Mesodermal cell (in vitro differentiated cells): ENCODE results near the gene PADI6.

Experiments used
- H3K27ac ChIP-seq: 2 replicates; pipeline ENCODE4 v1.7.0; 2013; ENCODE audit warnings: mild to moderate bottlenecking, low read depth, low read length, moderate library complexity; ENCODE audit not compliant: severe bottlenecking
- H3K36me3 ChIP-seq: 2 replicates; pipeline ENCODE4 v1.7.1; 2013; ENCODE audit warnings: mild to moderate bottlenecking, low read length, moderate library complexity; ENCODE audit not compliant: control insufficient read depth, insufficient read depth
- H3K4me1 ChIP-seq: one replicate; pipeline ENCODE4 v1.7.1; 2013; ENCODE audit warnings: mild to moderate bottlenecking, low read length; ENCODE audit not compliant: insufficient read depth, control insufficient read depth, poor library complexity, severe bottlenecking
- H3K4me3 ChIP-seq: 2 replicates; pipeline ENCODE4 v1.7.0; 2013; ENCODE audit warnings: low read length, control low read depth, mild to moderate bottlenecking; ENCODE audit not compliant: insufficient read depth, poor library complexity, severe bottlenecking; ENCODE audit errors: extremely low read depth
- H3K9me3 ChIP-seq: 2 replicates; pipeline ENCODE4 v1.7.1; 2013; ENCODE audit warnings: mild to moderate bottlenecking, low read length, moderate library complexity; ENCODE audit not compliant: control insufficient read depth
- WGBS, 2 experiments: methylation state at CpG; one replicate each; pipeline ENCODE4 v1.1.5; 2013; ENCODE audit warnings: missing lambda C conversion rate in 2 of 2; ENCODE audit not compliant: insufficient coverage in 2 of 2; 5-methylcytosine and 5-hydroxymethylcytosine counted together

PADI6 gene

GRCh38 chr1:17420391-17420918 lies 48.5 kb downstream of the PADI6 start:
- Histone ChIP-seq H3K36me3 (peaks cover 99% of the 10 kb centered on the region), H3K9me3 (no peaks in the 10 kb centered on the region), H3K4me1 (peaks cover 6% of the 10 kb centered on the region), H3K27ac (no peak overlapping the region), H3K4me3 (no peak overlapping the region)
- 90 to 100% methylated on average over 4 of the region's 6 CpGs for WGBS, 2 experiments

GRCh38 chr1:17422461-17422860 lies 50.5 kb downstream of the PADI6 start:
- H3K4me3 ChIP-seq: no peak overlapping the region
- peaks cover 99% of the 10 kb centered on the region for H3K36me3 ChIP-seq
- WGBS, 2 experiments: 80 to 87% methylated on average over 5 to 6 of the region's 7 CpGs
- peaks cover 6% of the 10 kb centered on the region for H3K4me1 ChIP-seq
- H3K27ac ChIP-seq: no peak overlapping the region
- no peaks in the 10 kb centered on the region for H3K9me3 ChIP-seq

GRCh38 chr1:17423781-17424245 lies 51.8 kb downstream of the PADI6 start:
- Histone ChIP-seq H3K4me1 (peaks cover 6% of the 10 kb centered on the region), H3K27ac (no peak overlapping the region), H3K36me3 (peaks cover 99% of the 10 kb centered on the region), H3K9me3 (no peaks in the 10 kb centered on the region), H3K4me3 (no peak overlapping the region)
- WGBS, 2 experiments: 90 to 98% methylated on average over 13 of the region's 13 CpGs

GRCh38 chr1:17425806-17426600 lies 54.0 kb downstream of the PADI6 start:
- Histone ChIP-seq H3K36me3 (peaks cover 94% of the 10 kb centered on the region), H3K4me3 (no peak overlapping the region), H3K4me1 (peaks cover 6% of the 10 kb centered on the region), H3K9me3 (no peaks in the 10 kb centered on the region), H3K27ac (no peak overlapping the region)
- 94% methylated on average over 10 to 15 of the region's 18 CpGs for WGBS, 2 experiments

- Histone ChIP-seq H3K27ac (peak overlapping the region; percentile 53), H3K4me1 (peaks cover 8% of the 10 kb centered on the region), H3K9me3 (no peaks in the 10 kb centered on the region), H3K36me3 (peaks cover 92% of the 10 kb centered on the region), H3K4me3 (no peak overlapping the region)
- 94 to 96% methylated on average over 17 of the region's 21 CpGs for WGBS, 2 experiments
Observed at GRCh38 chr1:17427696-17428660, 56.0 kb downstream of the PADI6 start.

GRCh38 chr1:17429183-17429582 lies 57.2 kb downstream of the PADI6 start:
- no peak overlapping the region for H3K27ac ChIP-seq
- no peak overlapping the region for H3K4me3 ChIP-seq
- H3K36me3 ChIP-seq: peaks cover 92% of the 10 kb centered on the region
- H3K4me1 ChIP-seq: peaks cover 4% of the 10 kb centered on the region
- WGBS, 2 experiments: 95 to 96% methylated on average over 7 to 9 of the region's 9 CpGs
- no peaks in the 10 kb centered on the region for H3K9me3 ChIP-seq

- H3K9me3 ChIP-seq: no peaks in the 10 kb centered on the region
- H3K36me3 ChIP-seq: peaks cover 89% of the 10 kb centered on the region
- no peak overlapping the region for H3K4me3 ChIP-seq
- H3K4me1 ChIP-seq: peaks cover 17% of the 10 kb centered on the region
- 96 to 100% methylated on average over 2 to 3 of the region's 3 CpGs for WGBS, 2 experiments
- H3K27ac ChIP-seq: no peak overlapping the region
Observed at GRCh38 chr1:17432412-17432811, 60.4 kb downstream of the PADI6 start.

- H3K4me1 ChIP-seq: peaks cover 17% of the 10 kb centered on the region
- no peaks in the 10 kb centered on the region for H3K9me3 ChIP-seq
- H3K36me3 ChIP-seq: peaks cover 81% of the 10 kb centered on the region
- no peak overlapping the region for H3K27ac ChIP-seq
- WGBS, 2 experiments: 91 to 94% methylated on average over 11 to 13 of the region's 13 CpGs
- no peak overlapping the region for H3K4me3 ChIP-seq
Observed at GRCh38 chr1:17433261-17433660, 61.3 kb downstream of the PADI6 start.

- Histone ChIP-seq H3K4me1 (peaks cover 17% of the 10 kb centered on the region), H3K27ac (no peak overlapping the region), H3K4me3 (no peak overlapping the region), H3K36me3 (peaks cover 73% of the 10 kb centered on the region), H3K9me3 (no peaks in the 10 kb centered on the region)
- WGBS, 2 experiments: 48 to 100% methylated on average over 1 to 2 of the region's 3 CpGs
Observed at GRCh38 chr1:17434016-17434415, 62.0 kb downstream of the PADI6 start.

GRCh38 chr1:17434601-17435000 lies 62.6 kb downstream of the PADI6 start:
- Histone ChIP-seq H3K36me3 (peaks cover 67% of the 10 kb centered on the region), H3K27ac (no peak overlapping the region), H3K9me3 (no peaks in the 10 kb centered on the region), H3K4me1 (peaks cover 17% of the 10 kb centered on the region), H3K4me3 (no peak overlapping the region)
- 72 to 86% methylated on average over 8 of the region's 9 CpGs for WGBS, 2 experiments
